ENCODE results near the gene ARCN1. TPM values are rescaled to one million over a fixed set of nuclear protein-coding genes. Genes with fewer than 3 reads are reported as not detected.

ARCN1 gene
- total and polyA plus RNA-seq, 9 of the 15 experiments (the other 6 are each of a cell fraction or from before 2014, with no cell fraction given) = 30.0 to 224 (median 76.4) TPM

GRCh38 chr11:118608360-118609227 lies 36.4 kb downstream of the ARCN1 start (continued):
- no peak; the same call in 1 of the 2 replicates for TF ChIP-seq USF1 (CRISPR knock-in tag; IDR thresholded peaks at IDR 0.05)
- no peak for TF ChIP-seq RBM22 (IDR thresholded peaks at IDR 0.05; ENCODE audit: low read depth, low read length, poor library complexity, severe bottlenecking)
- peak; percentile 65; the same call in 1 of the 2 replicates for TF ChIP-seq SMARCE1 (IDR thresholded peaks at IDR 0.05)
- peak; percentile 68 for TF ChIP-seq DMBX1 (CRISPR knock-in tag; IDR thresholded peaks at IDR 0.05; ENCODE audit: borderline replicate concordance)
- TF ChIP-seq MEIS2 (IDR thresholded peaks at IDR 0.05; ENCODE audit: partially characterized antibody) = peak; percentile 3
- TF ChIP-seq, protein P1, sequence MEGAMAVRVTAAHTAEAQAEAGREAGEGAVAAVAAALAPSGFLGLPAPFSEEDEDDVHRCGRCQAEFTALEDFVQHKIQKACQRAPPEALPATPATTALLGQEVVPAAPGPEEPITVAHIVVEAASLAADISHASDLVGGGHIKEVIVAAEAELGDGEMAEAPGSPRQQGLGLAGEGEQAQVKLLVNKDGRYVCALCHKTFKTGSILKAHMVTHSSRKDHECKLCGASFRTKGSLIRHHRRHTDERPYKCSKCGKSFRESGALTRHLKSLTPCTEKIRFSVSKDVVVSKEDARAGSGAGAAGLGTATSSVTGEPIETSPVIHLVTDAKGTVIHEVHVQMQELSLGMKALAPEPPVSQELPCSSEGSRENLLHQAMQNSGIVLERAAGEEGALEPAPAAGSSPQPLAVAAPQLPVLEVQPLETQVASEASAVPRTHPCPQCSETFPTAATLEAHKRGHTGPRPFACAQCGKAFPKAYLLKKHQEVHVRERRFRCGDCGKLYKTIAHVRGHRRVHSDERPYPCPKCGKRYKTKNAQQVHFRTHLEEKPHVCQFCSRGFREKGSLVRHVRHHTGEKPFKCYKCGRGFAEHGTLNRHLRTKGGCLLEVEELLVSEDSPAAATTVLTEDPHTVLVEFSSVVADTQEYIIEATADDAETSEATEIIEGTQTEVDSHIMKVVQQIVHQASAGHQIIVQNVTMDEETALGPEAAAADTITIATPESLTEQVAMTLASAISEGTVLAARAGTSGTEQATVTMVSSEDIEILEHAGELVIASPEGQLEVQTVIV (CRISPR knock-in tag; IDR thresholded peaks at IDR 0.05; ENCODE audit: borderline replicate concordance) = no peak
- peak; percentile 89 for TF ChIP-seq FOSL1 (tag; conservative IDR thresholded peaks at IDR 0.05)
- TF ChIP-seq ATF1 (CRISPR knock-in tag; IDR thresholded peaks at IDR 0.05) = no peak
- peak; percentile 87 for TF ChIP-seq ATF1 (tag; IDR thresholded peaks at IDR 0.05)
- no peak for TF ChIP-seq ZNF184 (CRISPR knock-in tag; IDR thresholded peaks at IDR 0.05)
- 0 out of 2 replicates have a peak, but pooled peaks have one; percentile 13 for TF ChIP-seq ZNF175 (CRISPR knock-in tag; IDR thresholded peaks at IDR 0.05; ENCODE audit: low read depth)
- TF ChIP-seq ZNF592 (IDR thresholded peaks at IDR 0.05) = peak; percentile 94
- peak; percentile 69; the same call in 1 of the 2 replicates for TF ChIP-seq ZBTB7A (IDR thresholded peaks at IDR 0.05; ENCODE audit: borderline replicate concordance, control insufficient read depth, low read depth, low read length)
- TF ChIP-seq SMARCA4 (IDR thresholded peaks at IDR 0.05) = 0 out of 2 replicates have a peak, but pooled peaks have one; percentile 49
- TF ChIP-seq SREBF2 (CRISPR knock-in tag; IDR thresholded peaks at IDR 0.05) = no peak
- no peak for TF ChIP-seq SRSF3 (IDR thresholded peaks at IDR 0.05; ENCODE audit: insufficient read depth, low read length)
- TF ChIP-seq NFIC (IDR thresholded peaks at IDR 0.05) = peak; percentile 40
- TF ChIP-seq ZNF644 (tag; IDR thresholded peaks at IDR 0.05; ENCODE audit: low read depth) = no peak
- TF ChIP-seq PREB (CRISPR knock-in tag; IDR thresholded peaks at IDR 0.05) = no peak

All from K562 (cell line).